ENCODE data around the gene IDI1. TPM values are rescaled to one million over a fixed set of nuclear protein-coding genes. Genes with fewer than 3 reads are reported as not detected.

Gene IDI1
- total and polyA plus RNA-seq, 2 of the 4 experiments (the other 2 are of a cell fraction), result 27.3 to 27.4 TPM

GRCh38 chr10:1083581-1083980, 34.7 kb upstream of the IDI1 start:
- Histone ChIP-seq H3K56ac (ENCODE audit: extremely low read depth, insufficient read depth, low read length) (no peak overlapping the region), H2BK5ac (ENCODE audit: low read depth, low read length, poor library complexity, severe bottlenecking) (no peak overlapping the region), H3K27ac (ENCODE audit: insufficient read depth, low read length) (no peak overlapping the region), H2BK15ac (ENCODE audit: low read depth, low read length) (no peak overlapping the region), H3K4me2 (ENCODE audit: low read depth, low read length) (no peak overlapping the region), H4K20me1 (ENCODE audit: insufficient read depth, low read length) (no peaks in the 10 kb centered on the region), H3K4me1 (ENCODE audit: control insufficient read depth, insufficient read depth, low read length) (no peaks in the 10 kb centered on the region), H3K9me1 (ENCODE audit: insufficient read depth, low read length) (no peaks in the 10 kb centered on the region), H2BK120ac (ENCODE audit: low read depth, low read length) (no peak overlapping the region), H3K4ac (ENCODE audit: low read depth, low read length) (no peak overlapping the region), H4K91ac (ENCODE audit: insufficient read depth, low read depth, low read length) (no peak overlapping the region), H3K9me3 (ENCODE audit: control insufficient read depth, insufficient read depth, low read length) (no peaks in the 10 kb centered on the region), H3K36me3 (ENCODE audit: control insufficient read depth, insufficient read depth, low read length) (peaks cover 45% of the 10 kb centered on the region), H2BK20ac (ENCODE audit: low read depth, low read length) (no peak overlapping the region), H4K5ac (ENCODE audit: low read depth, low read length) (no peak overlapping the region), H4K8ac (ENCODE audit: low read depth in 2 of 2, low read length in 2 of 2) (no peak overlapping the region), H3K79me1 (ENCODE audit: low read depth in 1 of 2, low read length in 2 of 2) (peaks cover 7 to 29% of the 10 kb centered on the region in 2 experiments; a peak in 2 of 4 replicates), H3K27me3 (ENCODE audit: control insufficient read depth, insufficient read depth, low read length) (no peaks in the 10 kb centered on the region), H3K14ac (replicated peaks; ENCODE audit: low read depth, low read length) (no peak overlapping the region), H3K23ac (ENCODE audit: low read depth, low read length) (no peak overlapping the region), H3K9ac (ENCODE audit: low read depth, low read length) (no peak overlapping the region), H2AK9ac (replicated peaks; ENCODE audit: low read depth, low read length, poor library complexity) (no peak overlapping the region), H2AFZ (replicated peaks; ENCODE audit: low read length, poor library complexity) (no peak overlapping the region), H2AK5ac (ENCODE audit: low read depth, low read length) (no peak overlapping the region), H3K18ac (ENCODE audit: low read depth, low read length) (no peak overlapping the region), H3K4me3 (ENCODE audit: insufficient read depth, low read depth, low read length) (no peak overlapping the region)
- DNase-seq, result no peak
- TF ChIP-seq POLR2A (IDR thresholded peaks at IDR 0.05; ENCODE audit: low read depth, low read length), result no peak
- no peak for TF ChIP-seq SMC3 (IDR thresholded peaks at IDR 0.05; ENCODE audit: low read depth, low read length)
- TF ChIP-seq USF2 (IDR thresholded peaks at IDR 0.05; ENCODE audit: low read depth, low read length), result no peak
- CTCF ChIA-PET, result no interaction called here
- POLR2A ChIA-PET (ENCODE audit: unreplicated experiment), result no interaction called here
- intact Hi-C loops (cut with micrococcal nuclease) (no loop called here), in situ Hi-C loops (cut with MboI; ENCODE audit: low sequenced_read_pairs) (no loop called here), dilution Hi-C loops (cut with HindIII; ENCODE audit: low sequenced_read_pairs, unreplicated experiment) (no loop called here)
- 92% methylated on average over 7 of the region's 17 CpGs; no CpG with 5 or more reads in 1 of the 2 experiments for WGBS, 2 experiments (ENCODE audit: extremely low coverage in 2 of 2, insufficient read length in 1 of 2)
- no peak for ATAC-seq (ENCODE audit: low read depth)
- BruUV-seq (replicated peaks), result no TSS peak
